GM19324 (cell line): ENCODE data around the gene CUL9.

Source experiments
- ATAC-seq: cut with Tn5 transposase; IDR thresholded peaks from one replicate; pipeline ENCODE4 v1.9.1; 2021; ENCODE audit warnings: mild to moderate bottlenecking, moderate library complexity; ENCODE audit not compliant: unreplicated experiment, low FRiP score

The CUL9 gene

DNA sequence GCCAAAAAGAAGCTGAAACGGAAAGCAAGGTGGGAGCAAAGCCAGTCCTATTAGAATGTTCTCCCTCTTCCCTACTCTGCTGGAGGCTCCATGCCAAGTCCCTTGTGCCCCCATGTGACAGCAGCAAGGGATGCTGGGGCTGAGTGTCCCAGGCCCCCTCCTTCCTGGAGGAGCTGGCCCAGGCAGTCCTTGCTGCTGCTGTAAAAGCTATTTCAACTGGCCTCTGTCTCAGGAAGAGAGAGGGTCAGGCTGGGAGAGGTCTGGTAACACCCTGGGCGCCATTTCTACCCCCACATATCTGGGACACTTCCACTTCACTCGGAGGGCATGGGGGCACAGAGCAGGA is 86.3 kb downstream of the CUL9 start:
- no peak for ATAC-seq

DNA sequence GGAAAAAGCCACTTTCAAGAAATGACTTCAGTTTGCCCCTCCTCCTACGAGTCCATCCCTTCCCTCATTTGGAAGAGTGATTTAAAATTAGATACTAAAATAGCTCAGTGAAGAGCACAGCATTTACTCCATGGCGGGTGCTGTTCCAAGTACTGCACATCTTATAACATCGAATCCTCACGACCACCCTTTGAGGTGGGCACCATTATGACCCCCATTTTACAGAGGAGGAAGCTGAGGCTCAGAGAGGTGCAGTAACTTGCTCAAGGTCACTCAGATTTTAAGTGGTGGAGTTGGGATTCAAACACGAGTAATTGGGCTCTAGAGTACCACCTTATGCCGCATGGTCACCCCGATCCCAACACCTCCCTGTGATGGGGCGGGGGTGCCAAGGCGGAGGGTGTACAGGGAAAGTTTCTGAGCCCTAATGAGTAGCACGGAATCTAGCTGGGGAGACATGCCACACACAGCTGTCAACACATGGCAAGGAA is 86.8 kb downstream of the CUL9 start:
- no peak for ATAC-seq

DNA sequence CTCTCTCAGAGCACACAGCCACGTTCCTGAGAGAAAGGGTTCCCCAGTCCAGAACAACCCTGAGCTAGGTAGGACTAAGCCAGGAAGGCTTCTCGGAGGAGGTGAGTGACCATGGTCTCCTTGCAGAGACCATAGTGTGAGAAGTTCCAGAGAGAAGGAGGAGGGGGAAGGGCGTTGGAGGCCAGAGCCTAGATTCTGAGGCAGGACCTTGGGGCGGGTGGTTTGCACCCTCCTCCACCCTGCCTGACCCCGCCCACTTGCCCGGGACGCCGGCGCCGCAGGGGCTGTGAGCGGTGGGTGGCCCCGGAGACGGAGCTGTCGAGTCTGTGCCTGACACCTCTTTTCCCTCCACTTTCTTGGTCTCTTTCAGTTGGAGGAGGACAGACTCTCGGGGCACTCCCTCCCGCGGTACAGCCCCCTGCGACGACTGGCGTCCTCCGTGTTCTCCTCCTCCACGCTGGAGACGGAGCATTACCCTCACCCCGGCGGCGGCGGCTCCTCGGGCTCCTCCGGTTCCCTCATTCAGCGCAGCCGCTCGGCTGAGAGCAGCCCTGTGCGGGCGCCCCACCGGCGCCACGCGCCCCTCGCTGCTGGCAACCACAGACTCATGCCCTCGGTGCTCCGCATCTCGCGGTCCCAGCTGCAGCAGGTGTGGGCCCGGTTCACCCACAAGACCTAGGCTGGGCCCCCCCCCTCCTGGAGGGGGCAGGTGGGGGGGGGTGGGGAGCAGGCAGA is 87.4 kb downstream of the CUL9 start:
- ATAC-seq, result no peak

DNA sequence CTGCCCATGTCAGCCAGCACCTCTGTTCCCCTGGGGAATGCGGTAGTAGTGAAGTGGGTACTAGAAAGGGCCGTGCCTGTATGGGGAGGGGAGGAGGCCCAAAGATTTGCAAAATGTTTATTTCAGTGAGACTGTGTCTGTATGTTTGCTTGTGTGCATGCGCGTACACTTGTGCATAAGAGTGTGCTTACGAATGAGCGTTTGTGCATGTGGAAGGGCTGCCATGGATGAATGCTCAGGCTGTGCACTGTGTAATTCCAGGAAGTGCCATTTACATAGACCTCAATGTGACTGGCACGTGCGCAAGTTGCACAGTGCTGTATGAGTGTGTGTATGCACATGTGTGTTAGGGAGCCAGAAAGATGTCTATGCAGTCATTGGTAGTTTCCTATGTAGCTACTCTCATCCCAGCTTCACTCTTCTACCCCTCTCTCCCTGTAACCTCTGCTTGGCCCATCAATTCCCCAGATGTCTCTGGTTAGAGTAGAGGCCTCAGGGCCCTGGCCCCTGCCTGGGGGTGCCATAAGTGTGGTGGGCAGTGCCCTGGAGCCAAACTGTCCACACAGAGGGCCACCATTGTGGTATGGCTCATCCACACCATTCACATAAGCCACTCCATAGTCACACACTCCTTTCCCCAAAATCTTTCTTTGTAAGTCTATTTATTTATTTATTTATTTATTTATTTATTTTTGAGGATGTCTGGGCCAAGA is 89.3 kb downstream of the CUL9 start:
- no peak for ATAC-seq

DNA sequence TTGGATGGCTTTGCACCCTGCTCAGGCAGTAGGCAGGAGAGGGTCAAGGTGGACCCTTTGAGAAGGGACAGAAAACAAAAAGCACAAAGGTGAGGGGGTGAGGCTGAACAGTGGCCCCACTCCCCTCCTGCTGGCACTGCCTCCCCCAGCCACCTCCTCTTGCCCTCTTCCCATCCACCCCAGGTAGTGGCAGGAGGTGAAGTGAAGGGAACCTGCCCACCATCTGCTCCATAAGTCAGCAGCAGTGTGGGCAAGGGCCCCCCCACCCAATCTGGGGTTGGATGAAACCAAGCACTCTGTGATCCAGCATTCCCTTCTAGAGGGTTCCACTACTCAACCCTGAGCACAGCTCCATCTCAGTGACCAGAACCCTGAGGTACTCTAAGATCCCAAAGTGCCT is 89.9 kb downstream of the CUL9 start:
- no peak for ATAC-seq

DNA sequence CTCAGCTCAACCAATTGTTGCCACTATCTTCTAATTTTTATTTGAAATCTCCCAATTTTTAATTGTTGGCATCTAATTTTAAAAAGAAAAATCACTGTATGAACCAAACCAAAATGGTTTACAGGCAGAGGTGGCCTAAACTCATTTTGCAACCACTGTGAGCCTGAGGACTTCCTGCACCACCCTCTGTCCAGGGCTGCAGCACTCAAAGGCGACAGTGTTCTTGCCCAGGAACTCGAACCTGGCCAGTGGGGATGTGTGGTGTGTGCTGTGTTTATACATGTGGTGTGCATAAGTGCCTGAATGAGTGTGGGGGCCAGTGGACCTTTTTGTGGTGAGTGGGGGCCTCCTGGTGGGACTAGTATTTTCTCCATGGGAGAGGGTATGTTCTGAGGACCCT is 91.7 kb downstream of the CUL9 start:
- ATAC-seq, result no peak
